ENCODE measurements around the gene DGKH.

DNA sequence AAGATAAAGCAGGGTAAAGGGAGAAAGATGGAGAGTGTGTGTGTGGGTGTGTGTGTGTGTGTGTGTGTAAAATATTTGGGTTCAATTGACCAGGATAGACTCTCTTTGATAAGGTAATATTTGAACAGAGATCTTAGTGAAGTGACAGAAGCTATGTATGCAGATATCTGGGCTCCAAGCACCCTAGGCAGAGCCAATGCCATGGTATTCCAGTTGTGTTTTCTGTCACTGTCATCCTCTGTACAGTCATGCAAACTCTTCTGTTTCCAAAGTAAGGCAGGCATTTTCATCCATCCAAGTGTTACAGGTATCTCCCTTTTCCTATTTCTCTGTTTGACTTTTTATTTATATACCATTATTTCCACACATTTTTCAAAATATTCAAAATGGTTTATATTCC lies 13.5 kb downstream of the DGKH start:
- TF ChIP-seq CTCF (IDR thresholded peaks at IDR 0.05) (no peak), POLR2AphosphoS5 (IDR thresholded peaks at IDR 0.05) (no peak)

All from breast epithelium (tissue), 3 donors.